GM10266 (cell line): Measurements from ENCODE around the gene ZFHX2.

ENCODE experiments used
- DNase-seq: peaks from one replicate; pipeline ENCODE4 v3.0.0; 2012; ENCODE audit errors: extremely low spot score
- TF ChIP-seq, protein P1 (sequence below): IDR thresholded peaks from 2 replicates; pipeline ENCODE4 v1.5.1; 2012; ENCODE audit warnings: mild to moderate bottlenecking, low read depth; ENCODE audit not compliant: control insufficient read depth, insufficient read depth; ENCODE audit errors: missing control alignments

ZFHX2 gene

DNA sequence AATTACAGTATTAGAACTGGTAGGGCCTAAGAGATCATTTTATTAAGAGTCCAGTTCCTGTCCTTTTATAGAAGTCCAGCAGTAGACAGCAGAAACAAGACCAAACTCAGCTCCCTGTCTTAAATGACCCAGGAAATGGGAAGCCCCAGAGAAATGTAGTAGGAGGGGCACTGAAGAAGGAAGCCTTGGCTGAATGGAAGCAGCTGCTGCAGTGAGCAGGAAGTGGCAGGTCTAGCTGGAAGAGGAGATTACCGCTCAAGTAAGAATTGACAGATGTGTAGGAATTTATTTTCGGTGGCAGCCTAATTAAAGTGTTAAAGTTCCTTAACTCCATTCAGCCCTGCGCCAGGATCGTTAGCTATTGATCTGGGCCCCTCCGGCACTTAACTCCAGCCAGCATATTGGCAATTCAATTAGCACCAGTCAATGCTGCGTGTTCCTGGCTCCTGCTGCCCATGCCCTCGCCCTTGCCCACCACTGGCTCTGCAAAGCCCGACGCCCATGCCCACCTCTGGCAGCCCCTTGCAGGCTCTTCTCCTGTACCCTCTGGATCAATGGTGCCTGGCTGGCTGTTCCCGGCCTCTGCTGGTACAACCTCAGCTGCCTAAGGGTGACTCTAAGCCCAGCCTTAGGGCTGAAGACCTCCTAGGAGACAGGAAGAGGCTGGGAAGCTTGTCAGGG lies 21.1 kb downstream of the ZFHX2 start:
- no peak for DNase-seq
- TF ChIP-seq, protein P1, sequence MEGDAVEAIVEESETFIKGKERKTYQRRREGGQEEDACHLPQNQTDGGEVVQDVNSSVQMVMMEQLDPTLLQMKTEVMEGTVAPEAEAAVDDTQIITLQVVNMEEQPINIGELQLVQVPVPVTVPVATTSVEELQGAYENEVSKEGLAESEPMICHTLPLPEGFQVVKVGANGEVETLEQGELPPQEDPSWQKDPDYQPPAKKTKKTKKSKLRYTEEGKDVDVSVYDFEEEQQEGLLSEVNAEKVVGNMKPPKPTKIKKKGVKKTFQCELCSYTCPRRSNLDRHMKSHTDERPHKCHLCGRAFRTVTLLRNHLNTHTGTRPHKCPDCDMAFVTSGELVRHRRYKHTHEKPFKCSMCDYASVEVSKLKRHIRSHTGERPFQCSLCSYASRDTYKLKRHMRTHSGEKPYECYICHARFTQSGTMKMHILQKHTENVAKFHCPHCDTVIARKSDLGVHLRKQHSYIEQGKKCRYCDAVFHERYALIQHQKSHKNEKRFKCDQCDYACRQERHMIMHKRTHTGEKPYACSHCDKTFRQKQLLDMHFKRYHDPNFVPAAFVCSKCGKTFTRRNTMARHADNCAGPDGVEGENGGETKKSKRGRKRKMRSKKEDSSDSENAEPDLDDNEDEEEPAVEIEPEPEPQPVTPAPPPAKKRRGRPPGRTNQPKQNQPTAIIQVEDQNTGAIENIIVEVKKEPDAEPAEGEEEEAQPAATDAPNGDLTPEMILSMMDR, result no peak

DNA sequence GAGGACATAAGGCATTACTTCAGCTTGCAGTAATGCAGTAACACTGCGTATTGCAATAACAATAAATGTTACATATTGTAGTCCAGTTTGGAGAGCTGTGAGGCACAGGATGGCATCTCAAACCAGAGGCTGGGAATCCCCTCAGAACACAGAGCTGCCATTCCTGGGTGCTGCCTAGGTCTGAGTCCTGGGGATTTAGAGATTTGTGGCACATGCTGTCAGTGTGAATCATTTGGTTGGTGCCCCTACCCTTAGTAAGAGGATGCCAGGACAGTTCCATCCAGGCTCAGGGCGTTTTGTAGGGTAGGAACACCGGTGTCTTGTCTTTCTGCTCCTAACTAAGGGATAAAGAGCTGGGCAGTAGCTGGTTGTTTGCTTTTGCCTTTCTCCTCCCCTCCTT lies 22.5 kb downstream of the ZFHX2 start:
- no peak for DNase-seq
- TF ChIP-seq, protein P1, result no peak

DNA sequence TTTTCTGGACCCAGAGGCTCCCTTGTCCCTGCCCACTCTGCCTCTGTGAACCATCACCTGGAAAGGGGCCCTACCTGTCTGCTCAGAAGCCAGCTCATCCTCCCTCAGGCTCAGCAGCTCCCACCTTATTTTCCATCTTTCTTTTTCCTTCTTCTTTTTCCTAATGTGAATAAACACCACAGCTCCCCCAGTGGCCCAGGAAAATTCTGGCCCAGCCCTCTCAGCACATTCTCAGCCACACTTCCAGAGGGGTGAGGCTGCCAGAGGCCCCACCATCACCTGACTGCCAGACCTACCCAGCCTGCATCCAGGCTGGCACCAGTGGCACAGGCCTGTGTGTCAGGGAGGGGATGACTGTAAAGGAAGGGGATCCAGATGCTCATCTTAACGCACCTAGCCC lies 23.0 kb downstream of the ZFHX2 start:
- DNase-seq, result no peak
- TF ChIP-seq, protein P1, result no peak

DNA sequence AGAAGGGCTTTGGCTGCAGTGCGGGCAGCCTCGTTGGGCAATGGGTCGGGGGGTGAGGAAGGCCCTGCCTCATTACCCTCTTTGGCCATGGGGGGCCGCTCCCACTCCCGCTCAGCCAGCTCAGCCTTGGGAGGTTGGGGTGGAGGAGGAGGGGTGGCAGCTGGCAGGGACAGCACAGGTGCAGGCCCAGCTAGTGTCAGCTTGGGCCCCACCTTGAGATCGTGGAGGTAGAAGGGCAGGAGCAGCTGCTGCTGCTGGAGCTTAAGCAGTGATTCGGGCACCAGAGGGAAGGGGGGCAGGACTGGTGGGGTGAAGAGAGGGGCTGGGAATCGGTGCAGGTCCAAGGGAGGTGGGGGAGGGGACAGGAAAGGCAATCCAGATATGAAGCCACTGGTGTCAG lies 26.0 kb downstream of the ZFHX2 start:
- TF ChIP-seq, protein P1, result no peak
- no peak for DNase-seq

- TF ChIP-seq, protein P1, result no peak
- DNase-seq, result no peak
These were observed 26.6 kb downstream of the ZFHX2 start for GRCh38 chr14:23524954-23525353.

- TF ChIP-seq, protein P1, result no peak
- no peak for DNase-seq
These were observed 28.1 kb downstream of the ZFHX2 start for GRCh38 chr14:23523229-23524016.

- no peak for DNase-seq
These were observed 28.8 kb downstream of the ZFHX2 start for GRCh38 chr14:23522643-23523198.

More at GRCh38 chr14:23522643-23523198, 28.8 kb downstream of the ZFHX2 start:
- TF ChIP-seq, protein P1, result no peak
